PFSK-1 (cell line): Measurements from ENCODE around the gene GNPAT.

Source experiments
- FOXP2 ChIP-seq: optimal IDR thresholded peaks from 2 replicates; pipeline ENCODE3; 2011; ENCODE audit warnings: borderline replicate concordance, control low read depth, inconsistent platforms; ENCODE audit not compliant: insufficient read depth; ENCODE audit errors: extremely low read length, extremely low read depth
- POLR2AphosphoS5 ChIP-seq: IDR thresholded peaks from 2 replicates; pipeline ENCODE4 v1.6.1; 2012; ENCODE audit warnings: low read depth, mild to moderate bottlenecking, control low read depth, low read length, moderate library complexity
- REST ChIP-seq, 2 experiments: IDR thresholded peaks; 2 replicates each; pipeline versions ENCODE4 v1.6.1 to v1.8.0; 2011 to 2012; ENCODE audit warnings: low read depth in 2 of 2, low read length in 2 of 2, control low read depth in 1 of 2, inconsistent platforms in 1 of 2, mild to moderate bottlenecking in 1 of 2, moderate library complexity in 1 of 2; ENCODE audit not compliant: insufficient read depth in 1 of 2
- SIN3A ChIP-seq: IDR thresholded peaks from 2 replicates; pipeline ENCODE4 v1.6.1; 2012; ENCODE audit warnings: mild to moderate bottlenecking, low read length, moderate library complexity, borderline replicate concordance; ENCODE audit not compliant: insufficient read depth
- TAF1 ChIP-seq: IDR thresholded peaks from 2 replicates; pipeline ENCODE4 v1.6.1; 2012; ENCODE audit warnings: low read length, control low read depth, borderline replicate concordance; ENCODE audit not compliant: insufficient read depth

GRCh38 chr1:231233735-231234417, 7.1 kb upstream of the GNPAT start:
- TF ChIP-seq SIN3A (no peak), REST (IDR thresholded peaks at IDR 0.05; ENCODE audit: insufficient read depth in 1 of 2, low read depth in 2 of 2, low read length in 2 of 2) (no peak), POLR2AphosphoS5 (no peak), TAF1 (no peak), FOXP2 (no peak)
